ENCODE data around the gene OGG1. TPM values are rescaled to one million over a fixed set of nuclear protein-coding genes. Genes with fewer than 3 reads are reported as not detected.
A peak's percentile ranks its signal among the peaks of the same experiment; 100 is the strongest.

OGG1 gene
- total RNA-seq, 2 donors from 2014 or later: 22.6 to 38.2 TPM

GRCh38 chr3:9725775-9726515 lies 23.8 kb upstream of the OGG1 start:
- intact Hi-C loops (cut with DNase I): no loop called here
- Histone ChIP-seq H3K36me3 (no peaks in the 10 kb centered on the region), H3K4me3 (no peak overlapping the region), H3K9me3 (no peaks in the 10 kb centered on the region), H3K4me1 (replicated peaks) (no peaks in the 10 kb centered on the region), H3K27ac (no peak overlapping the region), H3K27me3 (replicated peaks; ENCODE audit: insufficient read depth) (no peaks in the 10 kb centered on the region)
- 87% methylated on average over 4 of the region's 4 CpGs for WGBS
- no peak for TF ChIP-seq CTCF (IDR thresholded peaks at IDR 0.05)
- no peak for TF ChIP-seq POLR2AphosphoS5 (IDR thresholded peaks at IDR 0.05)
- no peak for TF ChIP-seq POLR2A (IDR thresholded peaks at IDR 0.05)
- DNase-seq (ENCODE audit: low spot score): no peak

GRCh38 chr3:9727041-9727595 lies 22.6 kb upstream of the OGG1 start:
- Histone ChIP-seq H3K4me3 (no peak overlapping the region), H3K36me3 (no peaks in the 10 kb centered on the region), H3K4me1 (replicated peaks) (no peaks in the 10 kb centered on the region), H3K27me3 (replicated peaks; ENCODE audit: insufficient read depth) (no peaks in the 10 kb centered on the region), H3K27ac (no peak overlapping the region), H3K9me3 (no peaks in the 10 kb centered on the region)
- intact Hi-C loops (cut with DNase I): no loop called here
- WGBS: 12% methylated on average over 11 of the region's 11 CpGs
- no peak for TF ChIP-seq POLR2A (IDR thresholded peaks at IDR 0.05)
- peak in 1 of 4 experiments; percentile 6 for TF ChIP-seq CTCF (IDR thresholded peaks at IDR 0.05)
- no peak for DNase-seq (ENCODE audit: low spot score)

- WGBS: 72% methylated on average over 2 of the region's 2 CpGs
- intact Hi-C loops (cut with DNase I): no loop called here
- no peak overlapping the region for H3K4me3 ChIP-seq
These were observed 22.0 kb upstream of the OGG1 start for GRCh38 chr3:9727743-9728142.

GRCh38 chr3:9729419-9729818 lies 20.3 kb upstream of the OGG1 start:
- no peaks in the 10 kb centered on the region for H3K36me3 ChIP-seq
- intact Hi-C loops (cut with DNase I): no loop called here
- no peaks in the 10 kb centered on the region for H3K9me3 ChIP-seq
- no peaks in the 10 kb centered on the region for H3K27me3 ChIP-seq (replicated peaks; ENCODE audit: insufficient read depth)
- H3K4me3 ChIP-seq: no peak overlapping the region
- DNase-seq (ENCODE audit: low spot score): no peak
- TF ChIP-seq CTCF (IDR thresholded peaks at IDR 0.05): no peak
- no peak for TF ChIP-seq POLR2AphosphoS5 (IDR thresholded peaks at IDR 0.05)
- no peak for TF ChIP-seq POLR2A (IDR thresholded peaks at IDR 0.05)
- 81% methylated on average over 7 of the region's 10 CpGs for WGBS
- no peak overlapping the region for H3K27ac ChIP-seq
- H3K4me1 ChIP-seq (replicated peaks): peaks cover 14% of the 10 kb centered on the region

More at GRCh38 chr3:9727743-9728142, 22.0 kb upstream of the OGG1 start:
- H3K27me3 ChIP-seq (replicated peaks; ENCODE audit: insufficient read depth): no peaks in the 10 kb centered on the region
- H3K4me1 ChIP-seq (replicated peaks): peaks cover 6% of the 10 kb centered on the region
- H3K9me3 ChIP-seq: no peaks in the 10 kb centered on the region
- TF ChIP-seq CTCF (IDR thresholded peaks at IDR 0.05) (no peak), POLR2AphosphoS5 (IDR thresholded peaks at IDR 0.05) (no peak), POLR2A (IDR thresholded peaks at IDR 0.05) (no peak)
- no peak for DNase-seq (ENCODE audit: low spot score)
- no peak overlapping the region for H3K27ac ChIP-seq
- H3K36me3 ChIP-seq: no peaks in the 10 kb centered on the region
